NCI-H345 treated with DMSO at 0.1 percent for 48 hours (cell line): ENCODE measurements around the gene CCPG1.
"Not testable (repeated sequence)": the region's sequence is repeated elsewhere in the genome, so short reads cannot be mapped to it uniquely, and the experiment has no call there.

Experiments used
- DNase-seq: peaks from one replicate; lab custom pipeline; 2025; ENCODE audit not compliant: unreplicated experiment; lab: John Stamatoyannopoulos, UW

The CCPG1 gene, protein sequence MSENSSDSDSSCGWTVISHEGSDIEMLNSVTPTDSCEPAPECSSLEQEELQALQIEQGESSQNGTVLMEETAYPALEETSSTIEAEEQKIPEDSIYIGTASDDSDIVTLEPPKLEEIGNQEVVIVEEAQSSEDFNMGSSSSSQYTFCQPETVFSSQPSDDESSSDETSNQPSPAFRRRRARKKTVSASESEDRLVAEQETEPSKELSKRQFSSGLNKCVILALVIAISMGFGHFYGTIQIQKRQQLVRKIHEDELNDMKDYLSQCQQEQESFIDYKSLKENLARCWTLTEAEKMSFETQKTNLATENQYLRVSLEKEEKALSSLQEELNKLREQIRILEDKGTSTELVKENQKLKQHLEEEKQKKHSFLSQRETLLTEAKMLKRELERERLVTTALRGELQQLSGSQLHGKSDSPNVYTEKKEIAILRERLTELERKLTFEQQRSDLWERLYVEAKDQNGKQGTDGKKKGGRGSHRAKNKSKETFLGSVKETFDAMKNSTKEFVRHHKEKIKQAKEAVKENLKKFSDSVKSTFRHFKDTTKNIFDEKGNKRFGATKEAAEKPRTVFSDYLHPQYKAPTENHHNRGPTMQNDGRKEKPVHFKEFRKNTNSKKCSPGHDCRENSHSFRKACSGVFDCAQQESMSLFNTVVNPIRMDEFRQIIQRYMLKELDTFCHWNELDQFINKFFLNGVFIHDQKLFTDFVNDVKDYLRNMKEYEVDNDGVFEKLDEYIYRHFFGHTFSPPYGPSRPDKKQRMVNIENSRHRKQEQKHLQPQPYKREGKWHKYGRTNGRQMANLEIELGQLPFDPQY

DNA sequence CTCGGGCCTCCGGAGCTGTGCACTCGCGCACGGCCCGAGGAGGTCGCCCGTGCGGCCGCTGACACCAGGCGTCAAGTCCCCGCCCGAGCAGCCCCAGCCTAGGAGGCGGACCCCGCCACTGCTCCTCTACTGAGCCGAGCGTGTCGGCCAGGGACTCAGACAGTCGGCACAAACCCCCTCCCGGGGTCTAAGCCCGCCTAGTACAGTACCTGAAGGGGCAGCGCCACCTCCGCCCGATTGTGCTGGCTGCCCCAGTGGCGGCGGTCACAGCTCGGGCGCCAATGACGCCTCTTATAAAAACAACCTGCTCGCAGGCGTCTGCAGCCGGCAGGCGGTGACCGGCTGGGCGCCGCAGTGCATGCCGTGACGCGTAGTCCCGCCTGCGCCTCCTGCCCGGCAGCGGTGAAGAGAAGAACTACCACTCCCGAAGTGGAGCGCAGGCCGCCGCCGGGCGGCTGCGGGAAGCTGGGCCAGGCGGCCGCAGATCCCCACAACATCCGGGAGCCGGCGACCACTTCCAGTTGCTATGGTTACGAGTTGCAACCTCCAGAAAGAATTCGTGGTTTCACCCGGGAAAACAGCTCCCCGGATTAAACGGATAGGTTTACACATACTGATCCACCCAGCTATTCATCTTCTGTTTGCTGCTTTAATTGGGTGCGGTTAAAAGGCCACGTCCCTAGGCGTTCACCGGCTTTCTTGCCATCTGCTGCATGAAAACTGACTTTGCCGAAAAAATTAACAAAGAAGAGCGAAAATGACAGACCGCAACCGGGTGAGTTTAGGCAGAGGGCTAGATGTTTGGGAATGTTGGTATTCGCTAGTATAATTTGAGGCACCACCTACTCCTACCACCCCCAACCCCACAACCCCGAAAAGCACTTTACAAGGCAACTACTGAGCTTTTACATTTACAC is at the start of gene CCPG1, which contains the start of gene PIERCE2:
CCPG1 (minus strand) TSS at position 348 of the 917 bp plus-strand sequence. CDS start 18,935 bp downstream, outside the sequence.
PIERCE2 (plus strand) TSS at position 484 of the 917 bp plus-strand sequence; CDS start at position 758, 274 bp downstream.
- DNase-seq, result peak; percentile 77

DNA sequence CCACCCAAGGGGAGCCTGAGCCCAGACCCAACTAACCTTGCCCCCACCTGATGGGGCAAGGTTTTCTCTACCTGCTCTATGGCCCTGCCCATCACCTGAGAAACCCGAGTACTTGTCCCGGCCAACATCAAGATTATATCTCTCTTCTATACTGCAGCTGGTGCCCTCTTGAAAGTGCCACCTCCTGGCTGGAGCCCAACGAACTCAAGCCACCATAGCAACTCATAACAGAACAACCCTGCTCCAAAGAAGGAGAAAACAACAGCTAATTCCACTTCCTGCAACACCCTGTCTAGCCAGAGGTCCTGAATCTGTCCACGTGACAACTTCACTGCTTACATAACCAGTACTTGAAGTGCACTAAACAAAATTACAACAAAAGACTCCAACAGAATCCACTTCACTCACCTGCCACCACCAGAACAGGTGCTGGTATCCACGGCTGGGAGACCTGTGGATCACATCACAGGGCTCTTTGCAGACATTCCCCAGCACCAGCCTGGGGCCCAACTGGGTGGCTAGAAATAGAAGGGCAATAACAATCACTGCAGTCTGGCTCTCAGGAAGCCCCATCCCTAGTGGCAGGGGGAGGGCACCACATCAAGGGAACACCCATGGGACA is 49.4 kb upstream of the CCPG1 start:
- DNase-seq, result peak; percentile 87

DNA sequence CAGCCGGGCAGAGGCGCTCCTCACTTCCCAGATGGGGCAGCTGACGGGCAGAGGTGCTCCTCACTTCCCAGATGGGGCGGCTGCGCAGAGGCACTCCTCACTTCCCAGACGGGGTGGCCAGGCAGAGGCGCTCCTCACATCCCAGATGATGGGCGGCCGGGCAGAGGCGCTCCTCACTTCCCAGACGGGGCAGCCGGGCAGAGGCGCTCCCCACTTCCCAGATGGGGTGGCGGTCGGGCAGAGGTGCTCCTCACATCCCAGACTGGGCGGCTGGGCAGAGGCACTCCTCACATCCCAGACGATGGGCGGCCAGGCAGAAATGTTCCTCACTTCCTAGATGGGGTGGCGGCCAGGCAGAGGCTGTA is 38.9 kb upstream of the CCPG1 start:
- not testable (repeated sequence) for DNase-seq

DNA sequence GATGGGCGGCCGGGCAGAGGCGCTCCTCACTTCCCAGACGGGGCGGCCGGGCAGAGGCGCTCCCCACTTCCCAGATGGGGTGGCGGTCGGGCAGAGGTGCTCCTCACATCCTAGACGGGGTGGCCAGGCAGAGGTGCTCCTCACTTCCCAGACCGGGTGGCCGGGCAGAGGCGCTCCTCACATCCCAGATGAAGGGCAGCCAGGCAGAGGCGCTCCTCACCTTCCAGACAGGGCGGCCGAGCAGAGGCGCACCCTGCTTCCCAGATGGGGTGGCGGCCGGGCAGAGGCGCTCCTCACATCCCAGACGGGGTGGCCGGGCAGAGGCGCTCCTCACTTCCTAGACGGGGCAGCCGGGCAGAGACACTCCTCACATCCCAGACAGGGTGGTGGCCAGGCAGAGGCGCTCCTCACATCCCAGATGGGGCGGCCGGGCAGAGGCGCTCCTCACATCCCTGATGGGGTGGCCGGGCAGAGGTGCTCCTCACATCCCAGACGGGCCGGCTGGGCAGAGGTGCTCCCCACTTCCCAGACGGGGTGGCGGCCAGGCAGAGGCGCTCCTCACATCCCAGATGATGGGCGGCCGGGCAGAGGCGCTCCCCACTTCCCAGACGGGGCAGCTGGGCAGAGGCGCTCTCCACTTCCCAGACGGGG is 38.3 kb upstream of the CCPG1 start:
- not testable (repeated sequence) for DNase-seq

DNA sequence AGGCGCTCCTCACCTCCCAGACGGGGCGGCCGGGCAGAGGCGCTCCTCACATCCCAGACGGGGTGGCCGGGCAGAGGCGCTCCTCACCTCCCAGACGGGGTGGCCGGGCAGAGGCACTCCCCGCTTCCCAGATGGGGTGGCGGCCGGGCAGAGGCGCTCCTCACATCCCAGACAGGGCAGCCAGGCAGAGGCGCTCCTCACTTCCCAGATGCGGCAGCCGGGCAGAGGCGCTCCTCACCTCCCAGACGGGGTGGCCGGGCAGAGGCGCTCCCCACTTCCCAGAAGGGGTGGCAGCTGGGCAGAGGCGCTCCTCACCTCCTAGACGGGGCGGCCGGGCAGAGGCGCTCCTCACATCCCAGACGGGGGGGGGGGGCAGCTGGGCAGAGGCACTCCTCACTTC is 37.8 kb upstream of the CCPG1 start:
- not testable (repeated sequence) for DNase-seq

DNA sequence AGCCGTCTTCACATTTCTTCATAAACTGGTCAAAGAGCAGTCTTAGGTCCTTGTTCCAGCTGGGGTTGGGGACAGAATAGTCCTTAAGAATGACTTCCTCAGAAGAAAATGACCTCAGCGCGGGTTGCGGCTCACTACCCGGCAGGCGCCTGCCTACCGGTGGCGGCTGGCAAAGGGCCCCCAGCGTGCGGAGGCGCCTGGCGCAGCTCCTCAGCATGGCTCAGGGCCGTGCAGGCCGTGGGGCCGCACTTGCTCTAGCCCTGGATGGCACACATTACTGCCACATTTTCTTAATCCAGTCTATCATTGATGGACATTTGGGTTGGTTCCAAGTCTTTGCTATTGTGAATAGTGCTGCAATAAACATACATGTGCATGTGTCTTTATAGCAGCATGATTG is 35.0 kb upstream of the CCPG1 start:
- DNase-seq, result not testable (repeated sequence)

DNA sequence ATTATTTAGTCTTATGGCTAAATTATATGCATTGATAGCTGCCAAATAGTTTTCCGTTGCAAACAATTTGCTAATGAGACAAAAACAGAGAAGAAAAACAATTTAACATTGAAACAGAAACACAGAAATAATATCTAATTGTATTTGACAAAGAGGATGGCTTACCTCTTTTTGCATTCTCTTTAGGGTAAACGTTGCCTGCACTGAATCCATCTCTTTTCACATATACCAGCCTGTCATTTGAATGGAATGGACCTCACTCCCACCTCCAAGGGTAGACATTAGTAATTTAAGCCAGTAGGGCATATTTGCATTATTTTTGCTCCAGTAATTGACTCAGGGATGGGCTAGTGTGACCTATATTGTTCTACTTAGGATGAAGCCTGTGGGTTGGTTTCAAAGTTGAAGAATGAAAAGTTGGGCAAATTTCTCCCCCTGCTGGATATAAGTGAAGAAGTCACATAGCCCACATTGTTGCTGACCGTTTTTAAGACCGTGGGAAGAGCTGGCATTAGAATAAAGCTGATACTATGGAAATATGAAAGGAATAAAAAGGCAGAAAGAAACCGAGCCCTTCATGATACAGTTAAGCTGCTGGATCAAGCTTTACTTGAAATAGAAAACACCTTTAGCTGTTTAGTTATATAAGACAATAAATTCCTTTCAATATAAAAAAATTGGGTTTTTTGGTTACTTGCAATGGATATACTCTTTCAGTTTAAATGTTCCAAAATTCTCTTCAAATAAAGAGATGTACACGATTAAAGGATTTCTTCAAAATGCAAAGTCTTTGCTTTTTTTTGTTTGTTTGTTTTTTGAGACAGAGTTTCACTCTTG is 27.0 kb upstream of the CCPG1 start:
- no peak for DNase-seq

DNA sequence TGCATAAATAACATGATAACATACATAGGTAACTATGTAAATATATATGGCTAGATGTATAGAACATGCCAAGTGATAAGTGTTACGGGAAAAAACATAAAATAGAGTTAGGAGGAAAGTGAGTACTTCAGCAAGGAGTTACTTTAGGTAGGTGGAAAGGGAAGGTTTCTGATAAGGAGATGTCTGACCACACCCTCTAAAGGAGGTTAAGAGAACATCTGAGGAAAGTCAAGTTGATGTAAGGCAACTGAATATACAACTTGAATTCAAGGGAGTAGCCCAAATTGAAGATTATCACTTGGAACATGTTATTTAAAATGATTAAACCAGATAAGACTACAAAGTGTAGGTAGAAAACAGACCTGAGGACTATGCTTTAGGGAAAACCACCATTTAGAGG is 13.9 kb upstream of the CCPG1 start:
- no peak for DNase-seq

DNA sequence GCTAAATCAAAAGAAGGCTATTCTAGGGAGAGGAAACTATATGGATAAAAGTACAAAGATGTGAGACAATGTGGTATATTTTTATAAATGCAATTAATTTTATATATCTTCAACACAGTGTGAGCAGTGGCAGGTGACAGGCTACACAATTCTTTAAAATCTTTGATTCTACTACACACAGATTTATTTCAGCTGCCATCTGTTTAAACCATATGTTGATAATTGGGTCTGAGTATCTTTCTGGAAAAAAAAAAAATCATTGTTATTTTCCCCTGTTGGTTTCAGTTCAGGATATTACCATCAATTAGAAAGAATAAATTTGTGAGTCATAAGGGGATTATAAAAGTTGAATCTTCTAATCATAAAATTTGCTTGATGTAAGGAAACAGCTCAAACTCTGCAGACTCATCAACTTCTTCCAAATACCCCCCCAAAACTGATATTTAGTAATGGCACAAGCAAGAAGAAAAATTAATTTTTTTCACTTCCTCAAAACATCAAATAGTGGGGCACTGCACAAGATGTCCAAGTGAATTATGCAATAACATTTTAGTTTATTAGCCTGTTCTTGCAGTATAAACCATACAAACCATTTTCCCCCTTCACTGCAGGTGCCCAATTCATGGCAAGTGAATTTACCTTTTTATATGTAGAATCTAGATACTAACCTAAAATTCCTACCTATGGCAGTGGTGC is 12.2 kb upstream of the CCPG1 start:
- DNase-seq, result no peak

DNA sequence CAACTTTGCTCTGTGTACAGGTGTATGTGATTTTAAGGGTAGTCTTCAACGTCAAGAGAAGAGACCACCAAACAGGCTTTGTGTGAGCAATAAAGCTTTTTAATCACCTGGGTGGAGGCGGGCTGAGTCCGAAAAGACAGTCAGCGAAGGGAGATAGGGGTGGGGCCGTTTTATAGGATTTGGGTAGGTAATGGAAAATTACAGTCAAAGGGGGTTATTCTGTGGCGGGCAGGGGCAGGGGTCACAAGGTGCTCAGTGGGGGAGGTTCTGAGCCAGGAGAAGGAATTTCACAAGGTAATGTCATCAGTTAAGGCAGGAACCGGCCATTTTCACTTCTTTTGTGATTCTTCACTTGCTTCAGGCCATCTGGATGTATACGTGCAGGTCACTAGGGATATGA is 9.5 kb upstream of the CCPG1 start:
- DNase-seq, result not testable (repeated sequence)

DNA sequence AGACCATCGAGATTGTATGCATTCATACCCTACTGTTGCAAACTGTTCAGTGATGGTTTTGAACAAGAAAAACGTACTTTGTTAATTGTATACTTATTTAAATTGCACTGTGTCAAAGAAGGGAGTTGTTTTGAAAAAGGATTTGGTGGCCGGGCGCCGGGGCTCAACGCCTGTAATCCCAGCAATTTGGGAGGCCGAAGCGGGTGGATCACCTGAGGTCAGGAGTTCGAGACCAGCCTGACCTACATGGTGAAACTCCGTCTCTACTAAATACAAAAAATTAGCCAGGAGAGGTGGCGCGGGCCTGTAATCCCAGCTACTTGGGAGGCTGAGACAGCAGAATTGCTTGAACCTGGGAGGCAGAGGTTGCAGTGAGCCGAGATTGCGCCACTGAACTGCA is 817 bp upstream of the CCPG1 start:
- DNase-seq, result not testable (repeated sequence)

DNA sequence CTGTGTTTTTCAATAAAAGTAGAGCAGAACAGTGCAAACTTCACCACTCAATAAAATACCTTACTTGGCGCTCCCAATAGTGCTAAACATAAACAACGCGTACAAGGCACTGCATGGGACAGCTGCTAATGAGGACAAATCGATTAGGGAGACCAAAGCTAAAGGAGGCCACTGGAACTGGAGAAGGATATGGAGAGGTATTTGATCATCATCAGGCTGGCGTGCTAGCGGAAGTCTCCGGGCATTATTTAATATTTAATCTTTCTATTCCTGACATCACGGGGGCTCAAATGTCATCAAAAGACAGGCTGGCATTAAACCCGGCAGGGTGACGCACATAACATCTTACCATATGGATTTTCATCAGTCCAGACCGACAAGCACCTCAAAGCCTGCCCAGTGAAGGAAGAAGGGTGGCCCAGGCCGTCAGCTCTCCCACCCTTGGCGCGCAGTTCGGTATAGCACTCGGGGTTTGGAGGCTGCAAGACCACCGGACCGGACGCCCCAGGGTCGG is 604 bp downstream of the CCPG1 start:
- no peak for DNase-seq

DNA sequence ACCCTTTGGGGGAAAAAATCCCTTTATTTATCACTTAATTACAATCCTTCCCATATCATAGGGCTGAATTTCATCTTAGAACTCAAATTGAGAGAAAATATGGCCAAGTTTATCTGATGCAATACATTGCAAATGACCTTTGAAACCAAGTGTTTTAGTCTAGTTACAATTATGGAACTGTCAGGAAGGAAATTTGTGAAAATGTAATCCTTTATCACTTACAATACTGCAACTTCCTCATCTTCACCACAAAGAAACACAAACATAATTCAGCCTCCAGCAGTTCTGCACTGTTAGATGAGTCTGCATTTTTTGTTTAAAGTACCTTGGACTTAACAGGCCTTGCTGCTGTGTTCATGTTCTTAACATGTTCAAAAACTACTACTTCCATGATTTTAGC is 4.6 kb downstream of the CCPG1 start:
- DNase-seq, result no peak

DNA sequence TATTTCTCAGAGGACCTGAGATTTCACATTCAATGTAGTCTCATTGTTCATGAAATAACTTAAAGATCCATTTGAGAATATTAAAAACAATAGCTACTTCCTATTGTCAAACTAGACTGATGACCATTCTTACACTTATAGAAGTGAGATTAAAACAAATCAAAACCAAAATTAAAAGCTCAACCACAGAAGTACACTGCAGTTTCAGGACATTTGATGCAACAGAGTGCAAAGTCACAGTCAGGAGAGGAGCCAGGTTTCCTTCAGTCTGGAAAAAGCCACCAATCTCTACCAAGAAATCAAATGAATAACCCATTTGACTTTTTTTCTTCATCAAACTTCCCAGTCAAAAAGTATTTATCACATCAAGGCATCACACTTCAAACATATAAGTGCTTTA is 5.5 kb downstream of the CCPG1 start:
- no peak for DNase-seq

DNA sequence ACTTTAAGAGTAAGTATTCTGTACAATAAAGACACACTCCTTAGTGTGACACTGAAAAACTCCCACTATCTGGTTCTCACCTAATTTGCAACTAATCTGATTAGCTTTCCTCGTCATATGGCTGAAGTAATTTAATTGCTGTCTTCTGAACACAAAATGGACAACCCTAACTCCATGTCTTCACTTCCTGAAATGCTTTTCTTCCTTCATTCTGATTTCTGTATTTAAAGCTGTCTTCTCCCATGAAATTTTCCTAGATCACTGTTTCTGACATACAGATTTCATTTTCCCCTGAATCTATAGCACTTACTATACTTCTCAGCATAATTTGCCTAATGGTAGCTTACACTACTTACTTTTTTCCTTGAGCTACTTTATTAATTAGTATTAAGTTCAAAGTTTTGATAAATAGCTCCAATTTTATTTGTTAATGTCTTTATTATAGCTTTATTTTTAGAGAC is 6.3 kb downstream of the CCPG1 start:
- DNase-seq, result no peak

DNA sequence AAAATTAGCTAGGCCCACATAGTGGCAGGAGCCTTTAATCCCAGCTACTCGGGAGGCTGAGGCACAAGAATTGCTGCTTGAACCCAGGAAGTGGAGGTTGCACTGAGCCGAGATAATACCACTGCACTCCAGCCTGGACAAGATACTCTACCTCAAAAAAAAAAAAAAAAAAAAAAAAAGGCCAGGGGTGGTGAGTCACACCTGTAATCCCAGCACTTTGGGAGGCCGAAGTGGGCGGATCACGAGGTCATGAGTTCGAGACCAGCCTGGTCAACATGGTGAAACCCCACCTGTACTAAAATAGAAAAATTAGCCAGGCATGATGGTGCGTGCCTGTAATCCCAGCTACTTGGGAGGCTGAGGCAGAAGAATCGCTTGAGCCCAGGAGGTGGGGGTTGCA is 8.1 kb downstream of the CCPG1 start:
- not testable (repeated sequence) for DNase-seq

DNA sequence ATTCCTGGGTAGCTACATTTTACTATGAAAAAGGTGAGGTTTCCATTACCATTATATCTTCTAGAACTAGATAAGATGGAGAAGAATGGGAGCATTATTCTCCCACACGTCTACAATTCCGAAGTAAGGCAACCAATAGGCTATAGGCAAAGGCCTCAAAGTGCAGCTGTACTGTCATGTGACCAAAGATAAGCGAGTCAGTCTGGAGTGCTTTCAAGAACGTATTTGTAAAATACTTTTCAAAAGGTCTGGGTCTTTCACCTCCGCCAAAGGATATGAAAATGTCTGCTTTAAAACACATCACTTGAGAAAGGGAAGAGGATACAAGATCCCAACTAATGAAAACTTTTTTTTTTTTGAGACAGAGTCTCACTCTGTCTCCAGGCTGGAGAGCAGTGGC is 9.9 kb downstream of the CCPG1 start:
- DNase-seq, result no peak

DNA sequence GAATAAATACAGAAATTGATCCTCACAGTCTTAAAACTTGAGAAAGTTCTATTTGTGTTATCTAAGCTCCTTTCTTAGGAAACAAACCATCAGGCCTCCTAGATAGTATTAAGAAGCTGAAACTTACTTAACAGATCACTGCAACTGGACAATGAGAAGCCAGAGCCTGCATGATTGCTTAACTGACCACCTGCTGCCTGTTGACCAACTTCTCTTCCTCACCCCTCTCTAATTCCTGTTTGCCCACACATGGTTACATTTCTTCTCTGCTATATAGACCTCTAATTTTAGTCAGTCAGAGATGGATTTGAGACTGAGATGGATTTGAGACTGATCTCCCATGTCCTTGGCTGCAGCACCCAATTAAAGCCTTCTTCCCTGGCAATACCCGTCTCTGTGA is 13.5 kb downstream of the CCPG1 start:
- DNase-seq, result no peak
